DND-41 (cell line): ENCODE measurements around the gene GNB2.

Experiments
- CTCF ChIP-seq: IDR thresholded peaks from 2 replicates; pipeline ENCODE4 v1.5.1; 2012; ENCODE audit warnings: borderline replicate concordance, low read length, moderate library complexity, mild to moderate bottlenecking; ENCODE audit not compliant: poor library complexity, severe bottlenecking; ENCODE audit errors: extremely low read depth
- EZH2 ChIP-seq: IDR thresholded peaks from 3 replicates; pipeline ENCODE4 v1.6.1; 2012; ENCODE audit warnings: borderline replicate concordance, low read depth, mild to moderate bottlenecking, moderate library complexity, low read length, inconsistent platforms; ENCODE audit not compliant: severe bottlenecking

GRCh38 chr7:100682991-100683658 lies 9.6 kb downstream of the GNB2 start:
- no peak for TF ChIP-seq CTCF
- no peak for TF ChIP-seq EZH2
